Measurements from ENCODE around the gene LRRC72. TPM values are rescaled to one million over a fixed set of nuclear protein-coding genes. Genes with fewer than 3 reads are reported as not detected.
"Not testable (repeated sequence)": the region's sequence is repeated elsewhere in the genome, so short reads cannot be mapped to it uniquely, and the experiment has no call there.

Gene LRRC72
- total RNA-seq, 1 donor from 2014 or later = not detected

DNA sequence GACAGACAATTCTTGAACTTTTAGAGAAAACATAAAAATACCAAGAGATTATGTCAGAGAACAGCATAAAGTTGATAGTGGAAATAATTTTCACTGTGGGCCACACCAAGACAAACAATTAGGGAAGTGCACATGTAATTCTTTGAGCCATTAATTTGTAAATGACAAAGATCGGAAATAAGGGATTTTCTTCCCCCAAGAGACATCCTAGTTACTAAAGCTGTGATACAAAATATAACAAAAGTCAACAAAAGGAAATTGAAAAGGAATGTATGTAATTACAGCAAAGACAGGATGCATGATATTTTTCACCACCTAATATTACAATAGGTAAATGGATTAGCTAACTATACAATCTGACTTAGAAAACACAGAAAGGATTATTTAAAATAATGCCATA, 12.4 kb upstream of the LRRC72 start:
- Mint-ChIP-seq H3K4me3 (ENCODE audit: unreplicated experiment) (no peak overlapping the region), H3K27ac (ENCODE audit: unreplicated experiment) (peak overlapping the region; percentile 9), H3K36me3 (ENCODE audit: unreplicated experiment) (no peaks in the 10 kb centered on the region), H3K27me3 (ENCODE audit: unreplicated experiment) (peaks cover 5% of the 10 kb centered on the region), H3K4me1 (ENCODE audit: unreplicated experiment) (peaks cover 10% of the 10 kb centered on the region), H3K9me3 (ENCODE audit: unreplicated experiment) (no peaks in the 10 kb centered on the region)
- DNase-seq (ENCODE audit: extremely low spot score, unreplicated experiment) = no peak
- TF ChIP-seq CTCF (IDR thresholded peaks at IDR 0.05) = no peak

GRCh38 chr7:16514729-16515128, 11.9 kb upstream of the LRRC72 start:
- H3K27me3 Mint-ChIP-seq (ENCODE audit: unreplicated experiment) = peaks cover 5% of the 10 kb centered on the region
- H3K9me3 Mint-ChIP-seq (ENCODE audit: unreplicated experiment) = no peaks in the 10 kb centered on the region
- no peak overlapping the region for H3K4me3 Mint-ChIP-seq (ENCODE audit: unreplicated experiment)
- no peak for DNase-seq (ENCODE audit: extremely low spot score, unreplicated experiment)
- peaks cover 10% of the 10 kb centered on the region for H3K4me1 Mint-ChIP-seq (ENCODE audit: unreplicated experiment)
- TF ChIP-seq CTCF (IDR thresholded peaks at IDR 0.05) = no peak
- no peaks in the 10 kb centered on the region for H3K36me3 Mint-ChIP-seq (ENCODE audit: unreplicated experiment)
- H3K27ac Mint-ChIP-seq (ENCODE audit: unreplicated experiment) = no peak overlapping the region

- H3K4me1 Mint-ChIP-seq (ENCODE audit: unreplicated experiment) = peaks cover 10% of the 10 kb centered on the region
- no peak overlapping the region for H3K27ac Mint-ChIP-seq (ENCODE audit: unreplicated experiment)
- no peak overlapping the region for H3K4me3 Mint-ChIP-seq (ENCODE audit: unreplicated experiment)
- no peaks in the 10 kb centered on the region for H3K36me3 Mint-ChIP-seq (ENCODE audit: unreplicated experiment)
- no peak for DNase-seq (ENCODE audit: extremely low spot score, unreplicated experiment)
- no peak for TF ChIP-seq CTCF (IDR thresholded peaks at IDR 0.05)
- no peaks in the 10 kb centered on the region for H3K9me3 Mint-ChIP-seq (ENCODE audit: unreplicated experiment)
- H3K27me3 Mint-ChIP-seq (ENCODE audit: unreplicated experiment) = peaks cover 5% of the 10 kb centered on the region
Measured at GRCh38 chr7:16515785-16516685, 10.6 kb upstream of the LRRC72 start.

DNA sequence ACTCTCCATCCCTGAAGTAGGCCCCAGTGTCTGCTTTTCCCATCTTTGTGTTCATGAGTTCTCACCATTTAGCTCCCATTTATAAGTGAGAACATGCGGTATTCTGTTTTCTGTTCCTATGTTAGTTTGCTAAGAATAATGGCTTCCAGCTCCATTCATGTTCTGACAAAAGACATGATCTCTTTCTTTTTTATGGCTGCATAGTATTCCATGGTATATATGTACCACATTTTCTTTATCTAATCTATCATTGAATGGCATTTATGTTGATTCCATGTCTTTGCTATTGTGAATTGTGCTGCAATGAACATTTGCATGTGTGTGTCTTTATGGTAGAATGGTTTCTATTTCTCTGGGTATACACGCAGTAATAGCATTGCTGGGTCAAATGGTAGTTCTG, 6.6 kb upstream of the LRRC72 start:
- not testable (repeated sequence) for H3K4me1 Mint-ChIP-seq (ENCODE audit: unreplicated experiment); H3K27me3 Mint-ChIP-seq (ENCODE audit: unreplicated experiment); H3K9me3 Mint-ChIP-seq (ENCODE audit: unreplicated experiment); H3K36me3 Mint-ChIP-seq (ENCODE audit: unreplicated experiment); H3K4me3 Mint-ChIP-seq (ENCODE audit: unreplicated experiment); H3K27ac Mint-ChIP-seq (ENCODE audit: unreplicated experiment); DNase-seq (ENCODE audit: extremely low spot score, unreplicated experiment)

GRCh38 chr7:16524332-16524731, 2.3 kb upstream of the LRRC72 start:
- DNase-seq (ENCODE audit: extremely low spot score, unreplicated experiment) = no peak
- no peak for TF ChIP-seq CTCF (IDR thresholded peaks at IDR 0.05)
- Mint-ChIP-seq H3K4me1 (ENCODE audit: unreplicated experiment) (peaks cover 12% of the 10 kb centered on the region), H3K27me3 (ENCODE audit: unreplicated experiment) (no peaks in the 10 kb centered on the region), H3K4me3 (ENCODE audit: unreplicated experiment) (no peak overlapping the region), H3K9me3 (ENCODE audit: unreplicated experiment) (no peaks in the 10 kb centered on the region), H3K27ac (ENCODE audit: unreplicated experiment) (no peak overlapping the region), H3K36me3 (ENCODE audit: unreplicated experiment) (no peaks in the 10 kb centered on the region)
